GM12801 (cell line): ENCODE results near the gene ADARB2.

ENCODE experiments used
- CTCF ChIP-seq: IDR thresholded peaks from one replicate; pipeline ENCODE4 v1.5.1; 2011; ENCODE audit warnings: control low read depth; ENCODE audit not compliant: insufficient read length; ENCODE audit errors: extremely low read depth

Gene ADARB2

GRCh38 chr10:1610986-1611770 is 126.1 kb downstream of the ADARB2 start:
- no peak for TF ChIP-seq CTCF

GRCh38 chr10:1609648-1609970 is 127.7 kb downstream of the ADARB2 start:
- no peak for TF ChIP-seq CTCF

GRCh38 chr10:1608851-1609647 is 128.3 kb downstream of the ADARB2 start:
- TF ChIP-seq CTCF: no peak

GRCh38 chr10:1608408-1608807 is 128.9 kb downstream of the ADARB2 start:
- no peak for TF ChIP-seq CTCF

- TF ChIP-seq CTCF: no peak
Measured at GRCh38 chr10:1607466-1607865, 129.9 kb downstream of the ADARB2 start.

- TF ChIP-seq CTCF: no peak
Measured at GRCh38 chr10:1605999-1606940, 131.1 kb downstream of the ADARB2 start.

- TF ChIP-seq CTCF: no peak
Measured at GRCh38 chr10:1605121-1605520, 132.2 kb downstream of the ADARB2 start.
